ENCODE data around the gene CXCL11. TPM values are rescaled to one million over a fixed set of nuclear protein-coding genes. Genes with fewer than 3 reads are reported as not detected.

Gene CXCL11
- total RNA-seq, 3 donors from 2014 or later (not counting 1 experiment from before 2014, with no cell fraction given), result not detected

DNA sequence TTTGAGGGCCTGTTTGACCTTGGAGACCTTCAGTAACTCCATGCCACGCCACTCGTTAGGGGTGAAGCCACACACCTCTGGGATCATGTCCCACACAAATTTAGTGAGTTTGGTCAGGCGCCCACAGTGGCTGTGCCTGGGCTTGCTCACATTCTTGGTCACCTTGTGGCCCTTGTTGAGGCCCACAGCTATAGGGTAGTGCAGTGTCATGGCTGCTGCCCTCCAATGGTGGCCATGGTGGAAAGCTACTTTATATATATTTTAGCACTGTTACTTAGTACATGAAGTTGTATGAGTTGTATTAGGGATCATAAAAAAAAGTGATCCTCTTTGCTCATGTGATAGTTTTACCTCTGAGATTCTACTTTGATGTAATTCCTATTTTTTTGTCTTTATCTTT, 985 bp upstream of the CXCL11 start:
- Mint-ChIP-seq H3K4me1 (no peaks in the 10 kb centered on the region), H3K4me3 (no peak overlapping the region), H3K27me3 (ENCODE audit: low read depth in 2 of 2) (peaks cover 7 to 9% of the 10 kb centered on the region in 2 donors), H3K36me3 (no peaks in the 10 kb centered on the region), H3K27ac (no peak overlapping the region), H3K9me3 (no peaks in the 10 kb centered on the region)
- intact Hi-C loops (cut with micrococcal nuclease), result no loop called here
- Histone ChIP-seq H3K27ac (ENCODE audit: low read length) (no peak overlapping the region), H3K36me3 (ENCODE audit: control insufficient read depth, insufficient read depth, low read length) (no peaks in the 10 kb centered on the region), H3K4me1 (ENCODE audit: control insufficient read depth, insufficient read depth, low read length) (no peaks in the 10 kb centered on the region), H3K27me3 (ENCODE audit: control insufficient read depth, insufficient read depth, low read length) (no peaks in the 10 kb centered on the region), H3K4me3 (ENCODE audit: low read length) (no peak overlapping the region), H3K9me3 (ENCODE audit: control insufficient read depth, insufficient read depth, low read length) (no peaks in the 10 kb centered on the region)
- 97% methylated on average over 3 of the region's 3 CpGs for WGBS (ENCODE audit: insufficient coverage)
- no peak for ATAC-seq
- no peak for DNase-seq
- no peak for TF ChIP-seq CTCF (IDR thresholded peaks at IDR 0.05)

GRCh38 chr4:76035141-76035540, 729 bp downstream of the CXCL11 start:
- H3K27me3 ChIP-seq (ENCODE audit: control insufficient read depth, insufficient read depth, low read length), result no peaks in the 10 kb centered on the region
- Mint-ChIP-seq H3K36me3 (no peaks in the 10 kb centered on the region), H3K4me1 (no peaks in the 10 kb centered on the region), H3K9me3 (no peaks in the 10 kb centered on the region), H3K27ac (no peak overlapping the region), H3K27me3 (ENCODE audit: low read depth in 2 of 2) (peaks cover 5 to 7% of the 10 kb centered on the region in 2 donors), H3K4me3 (no peak overlapping the region)
- TF ChIP-seq CTCF (IDR thresholded peaks at IDR 0.05), result no peak
- 38% methylated on average over 2 of the region's 3 CpGs for WGBS (ENCODE audit: insufficient coverage)
- H3K27ac ChIP-seq (ENCODE audit: low read length), result no peak overlapping the region
- DNase-seq (no peak), ATAC-seq (no peak)
- intact Hi-C loops (cut with micrococcal nuclease), result no loop called here
- H3K4me3 ChIP-seq (ENCODE audit: low read length), result no peak overlapping the region
- H3K4me1 ChIP-seq (ENCODE audit: control insufficient read depth, insufficient read depth, low read length), result no peaks in the 10 kb centered on the region
- no peaks in the 10 kb centered on the region for H3K36me3 ChIP-seq (ENCODE audit: control insufficient read depth, insufficient read depth, low read length)
- no peaks in the 10 kb centered on the region for H3K9me3 ChIP-seq (ENCODE audit: control insufficient read depth, insufficient read depth, low read length)

GRCh38 chr4:76029300-76029699, 6.6 kb downstream of the CXCL11 start:
- Mint-ChIP-seq H3K4me1 (peaks cover 5% of the 10 kb centered on the region in 2 donors), H3K9me3 (no peaks in the 10 kb centered on the region), H3K27me3 (ENCODE audit: low read depth in 2 of 2) (peaks cover 19 to 40% of the 10 kb centered on the region in 2 donors), H3K36me3 (no peaks in the 10 kb centered on the region), H3K4me3 (no peak overlapping the region), H3K27ac (no peak overlapping the region)
- Histone ChIP-seq H3K4me3 (ENCODE audit: low read length) (no peak overlapping the region), H3K27me3 (ENCODE audit: control insufficient read depth, insufficient read depth, low read length) (no peaks in the 10 kb centered on the region), H3K36me3 (ENCODE audit: control insufficient read depth, insufficient read depth, low read length) (no peaks in the 10 kb centered on the region), H3K4me1 (ENCODE audit: control insufficient read depth, insufficient read depth, low read length) (no peaks in the 10 kb centered on the region), H3K9me3 (ENCODE audit: control insufficient read depth, insufficient read depth, low read length) (no peaks in the 10 kb centered on the region), H3K27ac (ENCODE audit: low read length) (no peak overlapping the region)
- intact Hi-C loops (cut with micrococcal nuclease), result no loop called here
- no peak for DNase-seq
- no peak for ATAC-seq
- no peak for TF ChIP-seq CTCF (IDR thresholded peaks at IDR 0.05)
- WGBS (ENCODE audit: insufficient coverage), result 90% methylated on average over 2 of the region's 2 CpGs

DNA sequence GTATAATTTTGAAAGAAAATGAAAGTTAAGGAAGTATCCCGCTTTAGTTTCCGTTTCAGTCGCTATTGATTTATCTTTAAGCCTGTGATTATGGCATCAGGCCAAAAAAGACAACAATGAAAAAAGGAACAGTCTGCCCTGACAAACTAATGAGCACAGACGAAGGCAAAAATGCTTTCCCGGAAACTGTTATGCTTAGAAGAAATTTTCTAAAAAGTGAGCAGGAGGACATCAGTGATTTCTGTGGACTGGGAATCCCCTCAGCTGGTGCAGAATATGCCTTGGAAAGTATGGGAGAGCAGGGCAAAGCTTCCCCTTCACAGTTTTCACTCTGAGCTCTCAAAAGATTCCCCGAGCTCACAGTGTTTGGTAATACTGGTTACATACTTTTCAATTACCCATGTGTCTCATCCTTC, 7.5 kb downstream of the CXCL11 start:
- H3K4me3 Mint-ChIP-seq, result no peak overlapping the region
- WGBS (ENCODE audit: insufficient coverage), result 12% methylated on average over 6 of the region's 6 CpGs
- H3K36me3 Mint-ChIP-seq, result no peaks in the 10 kb centered on the region
- no peaks in the 10 kb centered on the region for H3K36me3 ChIP-seq (ENCODE audit: control insufficient read depth, insufficient read depth, low read length)
- intact Hi-C loops (cut with micrococcal nuclease), result no loop called here
- DNase-seq (peak in 1 of 2 donors; percentile 46), ATAC-seq (no peak)
- no peak overlapping the region for H3K27ac Mint-ChIP-seq
- H3K4me1 Mint-ChIP-seq, result peaks cover 9 to 10% of the 10 kb centered on the region in 2 donors
- no peaks in the 10 kb centered on the region for H3K9me3 ChIP-seq (ENCODE audit: control insufficient read depth, insufficient read depth, low read length)
- no peak for TF ChIP-seq CTCF (IDR thresholded peaks at IDR 0.05)
- H3K27ac ChIP-seq (ENCODE audit: low read length), result no peak overlapping the region
- H3K4me1 ChIP-seq (ENCODE audit: control insufficient read depth, insufficient read depth, low read length), result no peaks in the 10 kb centered on the region
- H3K27me3 ChIP-seq (ENCODE audit: control insufficient read depth, insufficient read depth, low read length), result no peaks in the 10 kb centered on the region
- H3K4me3 ChIP-seq (ENCODE audit: low read length), result no peak overlapping the region
- no peaks in the 10 kb centered on the region for H3K9me3 Mint-ChIP-seq
- peaks cover 23 to 50% of the 10 kb centered on the region in 2 donors for H3K27me3 Mint-ChIP-seq (ENCODE audit: low read depth in 2 of 2)

Measured in natural killer cell (primary cell).